GM19468 (cell line): ENCODE results near the gene SH3PXD2A.

ENCODE experiments used
- ATAC-seq: cut with Tn5 transposase; IDR thresholded peaks from one replicate; pipeline ENCODE4 v1.9.1; 2021; ENCODE audit warnings: mild to moderate bottlenecking, moderate library complexity, moderate number of reproducible peaks; ENCODE audit not compliant: unreplicated experiment; ENCODE audit errors: extremely low read depth

The SH3PXD2A gene

DNA sequence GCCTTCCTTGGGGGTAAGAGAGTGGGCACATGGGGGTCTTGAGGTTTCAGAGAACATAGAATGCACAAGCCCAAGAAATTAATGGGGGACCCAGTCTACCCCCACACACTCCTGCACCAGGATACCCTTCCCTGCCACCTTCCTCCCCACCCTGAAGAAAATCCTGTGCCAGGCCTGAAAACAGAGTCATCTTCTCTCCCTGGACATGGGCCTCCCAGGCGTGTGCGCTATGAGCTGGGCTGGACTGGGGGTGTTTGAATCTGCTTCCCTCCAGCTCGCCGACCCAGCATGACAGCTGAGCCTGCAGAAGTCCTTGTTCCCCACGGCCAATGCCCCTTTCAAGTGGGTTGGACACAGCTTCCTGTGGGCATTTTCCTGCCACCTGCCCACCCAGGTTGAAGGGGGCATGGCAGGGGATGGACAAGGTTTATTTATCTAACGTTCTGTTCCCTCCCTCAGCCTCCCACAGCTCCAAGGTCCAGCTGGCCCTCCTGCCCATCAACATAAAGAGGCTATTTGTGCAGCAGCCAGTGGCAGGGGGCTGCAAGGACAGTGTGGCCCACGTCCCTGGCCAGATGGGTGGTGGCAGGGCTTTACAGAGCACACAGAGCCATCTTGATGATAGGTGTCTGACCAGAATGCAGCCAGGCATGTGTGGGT is 141.0 kb downstream of the SH3PXD2A start:
- no peak for ATAC-seq

DNA sequence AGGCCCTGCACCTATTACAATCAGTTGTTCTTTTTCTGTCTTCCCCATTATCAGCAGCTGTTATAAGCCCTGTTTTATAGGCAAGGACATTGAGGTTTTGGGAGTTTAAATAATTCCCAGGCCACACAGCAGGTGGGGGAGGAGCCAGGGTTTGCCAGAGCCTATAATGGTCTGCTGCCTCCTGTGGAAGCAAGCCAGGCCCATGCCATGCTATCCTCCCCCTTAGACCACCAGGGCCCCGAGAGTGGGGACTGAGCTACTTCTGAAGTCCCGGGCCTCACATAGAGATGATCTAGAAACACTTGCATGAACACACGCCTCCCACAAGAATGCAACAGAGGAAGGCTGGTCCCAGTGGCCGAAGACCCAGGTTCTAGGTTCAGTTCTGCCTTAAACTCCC is 141.7 kb downstream of the SH3PXD2A start:
- no peak for ATAC-seq

DNA sequence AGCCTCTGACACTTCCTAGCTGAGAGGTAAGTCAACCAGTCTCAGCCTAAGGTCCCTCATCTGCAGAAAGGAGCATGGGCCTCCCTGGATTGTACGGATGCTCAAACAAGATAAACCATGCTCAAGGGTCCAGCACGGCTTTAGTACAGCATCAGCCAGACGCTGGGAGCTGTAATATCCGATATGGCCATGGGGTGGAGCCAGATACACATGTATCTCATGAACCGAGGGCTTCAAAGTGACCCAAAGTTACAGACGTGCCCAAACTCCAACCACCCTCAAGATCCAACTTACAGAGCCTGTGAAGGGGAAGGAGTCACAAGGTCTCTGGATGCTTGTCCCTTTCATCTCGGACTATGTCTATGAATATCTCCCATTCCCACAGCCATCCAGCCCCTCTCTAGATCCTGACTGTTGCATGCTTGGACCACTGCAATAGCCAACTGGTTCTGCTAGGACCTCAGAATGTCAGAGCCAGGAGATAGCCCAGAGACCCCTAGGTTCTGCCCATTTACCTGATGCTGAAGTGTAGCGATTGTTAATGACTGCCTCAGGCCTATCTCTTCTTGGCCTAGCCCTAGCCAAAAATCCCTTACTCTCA is 142.4 kb downstream of the SH3PXD2A start:
- ATAC-seq, result no peak

DNA sequence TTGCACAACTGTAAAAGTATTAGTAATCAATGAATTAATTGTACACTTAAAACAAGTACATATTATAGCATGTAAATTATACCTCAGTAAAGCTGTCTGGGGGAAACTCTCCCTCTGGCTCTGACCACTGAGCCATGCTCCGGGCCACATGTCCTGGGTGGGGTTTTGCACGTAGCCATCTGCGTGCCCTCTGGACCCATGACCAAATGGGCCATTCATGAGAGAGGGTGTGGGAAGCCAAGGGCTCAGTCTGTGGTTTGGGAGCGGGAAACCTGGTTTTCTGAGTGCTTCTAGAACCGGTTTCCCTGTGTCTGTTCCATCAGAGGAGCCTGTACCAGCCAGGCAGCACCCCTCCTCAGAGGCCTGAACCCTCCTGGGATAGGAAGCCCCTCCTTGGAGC is 143.2 kb downstream of the SH3PXD2A start:
- no peak for ATAC-seq

DNA sequence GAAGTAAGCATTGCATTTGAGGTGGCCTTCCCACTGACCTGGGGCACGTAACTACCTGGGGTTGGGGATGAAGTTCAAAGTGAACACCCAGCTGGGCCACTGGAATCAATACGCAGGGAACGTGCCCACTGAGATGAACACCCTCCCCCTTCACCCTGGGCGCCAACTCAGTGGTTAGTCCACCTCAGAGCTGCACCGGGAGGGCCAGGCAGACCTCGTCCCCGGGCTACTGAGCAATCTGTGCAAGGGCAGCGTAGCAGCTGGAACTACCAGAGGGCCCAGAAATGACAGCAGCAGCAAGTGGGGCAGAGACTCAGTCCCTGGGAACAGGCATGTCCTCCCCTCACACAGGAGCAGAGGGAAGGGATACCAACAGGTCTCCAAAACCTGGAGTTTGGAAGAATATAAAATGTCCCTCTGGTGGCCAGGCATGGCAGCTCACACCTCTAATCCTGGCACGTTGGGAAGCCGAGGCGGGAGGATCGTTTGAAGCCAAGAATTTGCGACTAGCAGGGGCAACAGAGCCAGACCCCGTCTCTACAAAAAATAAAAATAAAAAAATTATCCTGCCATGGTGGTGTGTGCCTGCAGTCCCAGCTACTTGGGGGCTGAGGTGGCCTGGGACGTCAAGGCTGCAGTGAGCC is 143.9 kb downstream of the SH3PXD2A start:
- no peak for ATAC-seq

DNA sequence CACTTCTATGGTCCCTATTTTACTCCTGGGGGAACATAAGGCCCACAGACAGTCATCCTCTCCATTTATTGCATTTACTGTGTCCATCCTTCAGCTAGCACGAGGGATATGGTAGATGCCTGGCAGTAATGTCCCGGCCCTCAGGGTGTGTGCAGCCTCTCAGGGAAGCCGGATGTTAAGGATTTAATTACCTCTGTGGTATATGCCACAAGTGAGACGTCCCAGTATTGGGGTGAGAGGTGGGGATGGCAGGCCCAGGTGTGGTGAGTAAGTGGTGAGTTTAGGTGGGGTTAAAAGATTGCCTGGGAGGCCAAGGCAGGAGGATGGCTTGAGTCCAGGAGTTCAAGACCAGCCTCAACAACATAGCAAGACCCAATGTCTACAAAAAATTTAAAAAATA is 144.9 kb downstream of the SH3PXD2A start:
- ATAC-seq, result no peak

DNA sequence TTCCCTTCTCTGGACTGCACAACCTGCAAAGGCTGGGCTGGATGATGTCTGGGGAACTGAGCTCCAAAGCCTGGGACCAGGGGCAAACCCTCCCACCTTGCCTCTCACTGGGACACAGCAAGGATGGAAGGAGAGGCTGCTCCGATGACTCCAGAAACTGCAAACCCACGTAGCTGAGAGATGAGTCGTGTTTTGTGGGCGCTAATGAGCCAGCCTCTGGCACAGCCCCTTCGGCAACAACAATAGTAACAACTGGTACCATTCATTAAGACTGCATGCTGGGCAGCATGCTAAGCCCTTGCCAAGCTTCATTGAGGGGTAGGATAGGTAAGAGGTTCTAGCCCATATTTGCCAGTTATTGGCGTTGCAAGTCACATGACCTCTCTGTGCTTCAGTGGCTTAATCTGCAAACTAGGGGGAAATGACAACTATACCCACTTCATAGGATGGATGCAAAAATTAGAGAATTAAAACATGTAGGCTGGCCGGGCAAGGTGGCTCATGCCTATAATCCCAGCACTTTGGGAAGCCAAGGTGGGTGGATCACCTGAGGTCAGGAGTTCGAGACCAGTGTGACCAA is 145.9 kb downstream of the SH3PXD2A start:
- ATAC-seq, result no peak

DNA sequence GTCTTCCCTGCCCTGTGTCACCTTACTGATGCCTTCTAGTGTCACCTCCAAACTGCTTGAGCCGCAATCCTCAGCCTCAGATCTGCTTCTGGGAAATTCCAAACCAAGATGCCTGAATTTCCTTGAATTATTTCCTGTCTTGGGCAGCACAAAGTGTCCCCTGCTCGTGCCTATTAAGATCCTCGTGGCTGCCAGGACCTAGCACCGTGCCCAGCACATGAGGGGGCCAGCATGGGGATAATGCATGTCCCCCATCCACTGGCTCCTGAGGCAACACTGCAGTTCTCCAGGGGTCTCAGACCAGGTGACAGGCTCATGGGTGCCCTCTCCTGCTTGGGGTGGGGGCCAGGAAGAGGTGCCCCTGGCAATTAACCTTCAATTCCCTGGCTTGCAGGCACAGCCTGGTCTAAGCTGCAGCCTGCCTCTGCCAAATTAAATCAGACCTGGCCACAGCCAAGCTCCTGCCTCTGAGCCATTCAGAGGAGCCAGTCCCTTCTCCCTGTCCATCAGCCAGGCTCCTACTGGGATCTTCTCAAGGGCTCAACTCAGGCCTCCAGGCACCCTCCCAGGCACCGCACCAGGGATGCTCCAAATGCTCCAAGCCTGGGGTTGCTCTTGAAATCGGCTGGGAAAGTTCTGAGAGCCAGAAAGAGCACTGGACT is 146.6 kb downstream of the SH3PXD2A start:
- ATAC-seq, result no peak

DNA sequence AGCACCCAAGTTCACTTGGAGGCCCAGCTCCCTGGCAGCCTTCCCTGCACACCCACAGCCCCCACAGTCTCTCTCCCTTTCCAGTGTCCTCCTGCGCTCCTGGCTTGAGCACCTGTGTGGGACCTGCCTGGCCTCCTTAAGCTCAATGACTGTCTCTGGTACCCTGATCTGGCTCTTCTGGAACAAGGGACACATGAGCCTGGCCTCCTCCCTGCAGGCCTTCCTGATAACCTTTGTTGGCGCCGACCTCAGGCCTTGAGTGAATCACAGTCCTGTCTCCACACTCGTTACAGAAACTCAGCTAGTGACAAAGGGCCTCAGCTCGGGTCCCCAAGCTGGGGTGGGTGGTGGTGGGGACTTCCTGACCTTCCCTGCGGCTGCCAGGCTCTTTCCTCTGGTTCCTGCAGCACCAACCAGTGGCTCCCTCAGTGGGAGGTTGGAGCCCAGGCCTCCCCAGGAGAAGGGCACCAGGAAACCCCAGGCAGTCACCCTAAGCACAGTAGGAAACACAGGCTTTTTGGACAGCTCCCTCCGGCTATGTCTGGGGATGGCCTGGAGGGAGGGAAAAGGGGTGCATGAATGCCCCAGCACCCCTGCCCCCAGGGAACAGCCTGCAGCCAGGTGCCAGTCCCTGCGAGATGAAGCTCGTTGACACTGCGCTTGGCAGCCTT is 147.3 kb downstream of the SH3PXD2A start:
- no peak for ATAC-seq

DNA sequence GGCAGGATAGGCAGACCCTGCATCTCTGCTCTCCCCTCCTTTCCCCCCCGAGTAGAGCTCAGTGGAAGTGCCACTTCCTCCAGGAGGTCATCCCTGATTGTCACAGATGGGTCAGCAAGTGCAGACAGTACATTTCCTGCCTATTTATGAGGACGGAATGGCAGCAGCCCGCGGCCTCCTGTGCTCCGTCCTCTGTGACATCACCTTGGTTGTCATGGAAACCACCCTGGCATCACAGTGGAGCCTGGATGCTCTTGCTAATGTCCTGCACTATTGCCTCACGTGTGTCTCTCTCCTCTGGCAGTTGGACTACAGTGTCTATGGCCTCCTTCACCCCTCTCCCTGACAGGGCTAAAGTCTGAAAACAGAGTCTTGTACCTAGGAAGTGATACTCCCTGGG is 148.6 kb downstream of the SH3PXD2A start:
- ATAC-seq, result no peak

DNA sequence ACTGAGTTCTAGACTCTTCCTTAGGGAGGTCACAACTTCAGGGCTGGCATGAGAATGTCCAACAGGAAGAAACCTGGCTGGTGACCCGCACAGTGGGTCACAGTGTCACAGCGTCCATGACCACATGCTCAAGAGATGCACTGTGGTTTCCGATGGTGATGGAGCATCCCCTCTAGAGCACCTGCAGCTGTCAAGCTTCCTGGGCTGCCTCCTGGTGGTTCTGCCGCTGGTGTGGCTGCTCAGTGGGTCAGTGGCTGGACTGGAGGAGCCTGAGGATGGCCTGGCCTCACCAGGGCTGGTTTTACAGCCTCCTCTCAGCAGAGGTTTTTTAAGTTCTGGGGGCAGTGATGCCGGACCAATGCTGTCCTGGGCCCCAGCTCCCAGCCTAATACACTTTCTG is 149.3 kb downstream of the SH3PXD2A start:
- ATAC-seq, result no peak

DNA sequence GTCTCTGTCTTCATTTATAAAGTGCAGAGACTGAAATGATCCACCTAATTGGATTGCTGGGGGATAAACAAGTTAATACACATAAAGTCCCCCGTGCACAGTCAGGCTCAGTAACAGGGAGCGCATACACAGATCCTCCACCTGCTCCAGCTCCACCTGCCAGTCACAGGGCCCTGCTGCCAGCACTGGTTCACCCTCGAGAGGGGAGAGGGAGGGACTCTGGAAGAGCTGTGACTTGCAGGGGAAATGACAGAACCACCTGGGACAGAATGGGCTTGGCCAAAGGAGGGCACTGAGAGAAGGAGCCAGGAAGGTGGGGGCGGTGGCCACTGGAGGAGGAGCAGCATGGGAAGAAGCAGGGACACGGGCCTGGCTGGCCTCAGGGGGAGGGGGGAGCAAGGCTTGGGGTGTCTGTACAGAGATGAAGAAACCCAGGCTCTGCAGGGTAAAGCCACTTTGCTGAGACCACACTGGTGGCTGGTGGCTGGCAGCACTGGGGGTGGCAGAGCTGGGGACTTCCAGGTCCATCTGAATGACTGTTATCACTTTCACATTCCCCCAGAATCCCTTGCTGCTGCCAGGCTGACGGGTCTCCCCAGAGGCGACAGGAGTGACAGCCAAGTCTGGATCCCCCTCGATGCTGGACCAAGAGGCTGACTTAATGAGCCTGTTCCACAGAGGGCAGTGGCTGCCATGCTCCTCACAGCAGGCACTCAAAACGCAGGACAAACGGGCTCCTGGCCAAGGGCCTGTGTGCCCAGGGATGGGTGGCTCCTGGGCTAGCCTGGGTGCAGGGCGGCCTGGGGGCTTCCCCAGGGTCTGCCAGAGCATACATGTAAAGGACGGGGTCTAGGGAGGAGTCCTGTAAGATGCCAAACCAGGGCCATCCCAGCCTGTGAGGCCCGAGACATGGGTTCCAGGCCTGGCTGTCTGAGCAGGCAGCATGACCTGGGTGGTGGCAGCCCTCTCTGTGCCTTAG is 151.1 kb downstream of the SH3PXD2A start:
- ATAC-seq, result no peak

DNA sequence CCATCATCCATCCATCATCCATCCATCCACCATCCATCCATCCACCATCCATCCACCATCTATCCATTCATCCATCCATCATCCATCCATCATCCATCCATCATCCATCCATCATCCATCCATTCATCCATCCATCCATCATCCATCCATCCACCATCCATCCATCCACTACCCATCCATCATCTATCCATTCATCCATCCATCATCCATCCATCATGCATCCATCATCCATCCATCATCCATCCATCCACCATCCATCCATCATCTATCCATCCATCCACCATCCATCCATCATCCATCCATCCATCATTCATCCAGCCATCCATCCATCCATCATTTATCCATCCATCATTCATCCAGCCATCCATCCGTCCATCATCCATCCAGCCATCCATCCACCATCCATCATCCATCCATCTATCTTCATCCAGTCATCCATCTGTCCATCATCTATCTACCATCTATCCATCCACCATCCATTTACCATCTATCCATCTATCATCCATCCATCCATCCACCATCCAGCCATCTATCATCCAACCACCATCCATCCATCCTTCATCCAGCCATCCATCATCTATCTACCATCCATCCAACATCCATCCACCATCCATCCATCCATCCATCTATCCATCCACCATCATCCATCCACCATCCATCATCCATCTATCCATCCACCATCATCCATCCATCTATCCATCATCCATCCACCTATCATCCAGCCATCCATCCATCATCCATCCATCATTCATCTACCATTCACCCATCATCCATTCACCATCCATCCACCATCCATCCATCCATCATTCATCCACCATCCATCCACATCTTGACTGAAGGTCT is 153.8 kb downstream of the SH3PXD2A start:
- no peak for ATAC-seq

DNA sequence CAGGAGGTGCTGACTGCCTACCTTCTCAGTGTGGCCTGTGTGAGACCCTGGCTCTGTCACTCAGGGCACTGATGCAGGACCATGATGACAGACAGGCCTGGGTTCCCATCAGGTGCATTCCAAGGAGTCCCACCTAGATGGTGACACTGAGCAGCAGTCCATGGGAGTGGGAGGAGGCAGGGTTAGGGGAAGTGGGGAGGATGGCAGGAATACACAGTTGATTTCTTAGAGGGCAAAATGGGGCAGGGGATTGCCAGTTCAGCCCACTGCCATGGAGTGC is 155.0 kb downstream of the SH3PXD2A start:
- no peak for ATAC-seq

DNA sequence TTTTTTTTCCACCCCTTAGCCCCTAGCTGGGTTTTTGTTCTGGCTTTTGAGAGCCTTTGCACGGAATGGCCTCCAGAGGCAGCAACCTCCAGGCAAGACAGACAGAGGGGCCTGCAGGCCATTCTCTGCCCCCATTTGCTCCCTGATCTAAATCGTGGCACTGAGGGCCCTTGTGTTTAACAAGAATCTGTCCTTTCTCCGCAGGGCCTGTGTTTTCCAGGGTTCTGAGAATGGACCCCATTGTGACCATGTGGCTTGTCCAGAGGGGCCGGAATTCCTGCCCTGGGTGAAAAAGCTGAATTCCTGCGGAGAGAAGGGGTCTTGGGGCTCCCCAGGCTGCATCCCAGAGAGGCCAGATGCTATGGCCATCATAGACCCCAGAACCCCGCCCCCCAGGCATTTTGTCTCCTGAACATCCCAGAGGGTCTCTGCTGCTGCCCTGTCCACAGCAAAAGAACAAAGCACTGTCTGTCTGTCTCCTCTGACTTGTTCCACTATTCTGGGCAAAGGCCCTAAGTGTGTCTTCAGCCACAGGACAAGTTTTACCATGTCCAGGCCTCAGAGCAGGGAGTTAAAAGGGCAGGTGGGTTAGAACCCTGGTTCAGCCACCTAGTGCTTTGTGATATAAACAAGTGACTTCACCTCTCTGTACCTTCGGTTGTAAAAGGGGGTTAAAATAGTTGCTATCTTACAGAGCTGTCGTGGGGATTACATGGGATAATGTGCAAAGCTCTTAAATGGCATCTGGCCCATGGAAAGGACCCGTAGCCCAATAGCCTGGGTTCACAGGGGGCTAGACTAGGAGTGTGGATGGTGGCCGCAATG is 155.6 kb downstream of the SH3PXD2A start:
- no peak for ATAC-seq

DNA sequence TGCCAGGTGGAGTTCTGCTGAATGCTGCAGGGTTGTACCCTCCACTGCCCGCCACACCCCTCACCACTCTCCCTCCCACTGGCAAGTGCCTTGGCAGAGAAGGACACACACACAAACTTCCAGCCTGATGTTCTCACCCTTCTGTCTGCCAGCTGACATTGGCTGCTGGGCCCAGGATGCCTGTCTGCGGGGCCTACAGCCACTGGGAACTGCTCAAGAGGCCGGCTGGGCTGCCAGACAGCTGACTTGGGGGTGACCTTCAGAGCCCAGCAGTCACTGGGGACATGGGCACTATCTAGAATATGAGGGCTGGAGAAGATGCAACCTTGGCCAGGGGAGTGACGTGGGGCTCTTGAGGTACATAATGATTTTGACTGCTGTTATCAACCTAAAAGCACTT is 157.1 kb downstream of the SH3PXD2A start:
- ATAC-seq, result no peak

DNA sequence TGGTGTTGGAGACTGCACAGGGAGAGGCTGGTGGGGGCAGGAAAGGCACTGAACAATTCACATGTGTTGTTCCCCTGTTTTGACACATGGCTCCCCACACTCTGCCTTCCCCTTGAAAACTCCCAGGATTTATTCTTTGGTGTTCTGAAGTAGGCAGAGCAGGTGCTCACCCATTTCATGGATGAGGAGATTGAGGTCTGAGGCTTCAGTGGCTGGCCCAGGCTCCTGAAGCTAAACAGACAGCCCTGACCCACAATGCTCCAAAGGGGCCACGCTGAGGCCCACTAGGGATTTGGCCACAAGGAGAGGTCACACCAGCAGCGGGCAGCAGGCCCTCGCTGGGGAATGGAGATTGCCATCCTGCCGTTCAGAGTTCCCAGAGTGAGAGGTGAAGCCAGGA is 157.6 kb downstream of the SH3PXD2A start:
- ATAC-seq, result no peak
